Mammary epithelial cell (primary cell): ENCODE data around the gene FSIP2.

Experiments used
- CTCF ChIP-seq, 2 donors: IDR thresholded peaks in 1 of 2; conservative IDR thresholded peaks in 1 of 2; 2 replicates each; pipeline ENCODE4 v1.5.1; 2011 to 2012; ENCODE audit warnings: inconsistent platforms in 2 of 2, low read length in 2 of 2, mild to moderate bottlenecking in 2 of 2, control low read depth in 1 of 2, low read depth in 1 of 2; ENCODE audit not compliant: insufficient read depth in 1 of 2; ENCODE audit errors: extremely low read depth in 1 of 2
- EZH2 ChIP-seq: IDR thresholded peaks from 2 replicates; pipeline ENCODE4 v1.6.1; 2012; ENCODE audit warnings: low read length, inconsistent platforms, borderline replicate concordance

GRCh38 chr2:185734658-185735057, 3.9 kb upstream of the FSIP2 start:
- no peak for TF ChIP-seq CTCF (conservative IDR thresholded peaks at IDR 0.05 in 1 of 2, IDR thresholded peaks at IDR 0.05 in 1 of 2; ENCODE audit: extremely low read depth in 1 of 2, insufficient read depth in 1 of 2, low read depth in 1 of 2, low read length in 2 of 2)
- TF ChIP-seq EZH2, result no peak
